Neuronal stem cell (in vitro differentiated cells): ENCODE data around the gene P4HA2.

Experiments
- DNase-seq: peaks from one replicate; pipeline ENCODE4 v3.0.0-alpha.2; 2013; ENCODE audit warnings: low spot score
- H2AFZ ChIP-seq: one replicate; pipeline ENCODE4 v1.6.1; 2013; ENCODE audit warnings: mild to moderate bottlenecking, low read length, inconsistent platforms
- H2AK5ac ChIP-seq: 2 replicates; pipeline ENCODE4 v1.6.1; 2013; ENCODE audit warnings: low read depth, mild to moderate bottlenecking, inconsistent platforms, low read length, moderate library complexity, mixed read lengths
- H2BK120ac ChIP-seq: 2 replicates; pipeline ENCODE4 v1.6.1; 2013; ENCODE audit warnings: low read depth, mild to moderate bottlenecking, inconsistent platforms, low read length, moderate library complexity, mixed read lengths
- H2BK12ac ChIP-seq: one replicate; pipeline ENCODE4 v1.6.1; 2013; ENCODE audit warnings: low read length, inconsistent platforms
- H2BK15ac ChIP-seq: 2 replicates; pipeline ENCODE4 v1.6.1; 2013; ENCODE audit warnings: mild to moderate bottlenecking, low read length, inconsistent platforms, mixed read lengths
- H2BK5ac ChIP-seq: one replicate; pipeline ENCODE4 v1.6.1; 2013; ENCODE audit warnings: inconsistent platforms, mild to moderate bottlenecking, low read length, moderate library complexity
- H3K14ac ChIP-seq: one replicate; pipeline ENCODE4 v1.6.1; 2013; ENCODE audit warnings: low read length, inconsistent platforms
- H3K18ac ChIP-seq: 2 replicates; pipeline ENCODE4 v1.6.1; 2013; ENCODE audit warnings: low read length, inconsistent platforms
- H3K23ac ChIP-seq: 2 replicates; pipeline ENCODE4 v1.6.1; 2013; ENCODE audit warnings: low read depth, mild to moderate bottlenecking, mixed read lengths, low read length, inconsistent platforms; ENCODE audit not compliant: poor library complexity
- H3K27ac ChIP-seq: replicated peaks from 3 replicates; pipeline ENCODE4 v1.5.1; 2013; ENCODE audit warnings: low read length, inconsistent platforms
- H3K27me3 ChIP-seq, 3 experiments: 2 replicates each; pipeline ENCODE4 v1.6.1; 2013; ENCODE audit warnings: low read length in 3 of 3, mild to moderate bottlenecking in 2 of 3, inconsistent platforms in 1 of 3, low read depth in 1 of 3, mixed read lengths in 1 of 3, moderate library complexity in 1 of 3; ENCODE audit not compliant: control insufficient read depth in 3 of 3, insufficient read depth in 3 of 3
- H3K36me3 ChIP-seq, 2 donors: replicated peaks in 1 of 2; 2 replicates each; pipeline ENCODE4 v1.6.1; 2013; ENCODE audit warnings: low read length in 2 of 2; ENCODE audit not compliant: control insufficient read depth in 2 of 2, insufficient read depth in 2 of 2
- H3K4ac ChIP-seq: 2 replicates; pipeline ENCODE4 v1.6.1; 2013; ENCODE audit warnings: inconsistent platforms, mild to moderate bottlenecking, low read length, moderate library complexity
- H3K4me1 ChIP-seq, 2 donors: 1 replicate in 1 of 2; 2 replicates in 1 of 2; pipeline ENCODE4 v1.6.1; 2013; ENCODE audit warnings: low read length in 2 of 2, low read depth in 1 of 2; ENCODE audit not compliant: control insufficient read depth in 2 of 2, insufficient read depth in 1 of 2
- H3K4me2 ChIP-seq: one replicate; pipeline ENCODE4 v1.6.1; 2013; ENCODE audit warnings: mild to moderate bottlenecking, low read length, inconsistent platforms; ENCODE audit not compliant: insufficient read depth, poor library complexity, severe bottlenecking
- H3K4me3 ChIP-seq, 2 donors: 2 replicates each; pipeline ENCODE4 v1.5.1; 2013; ENCODE audit warnings: low read length in 2 of 2, mild to moderate bottlenecking in 2 of 2, inconsistent platforms in 1 of 2, moderate library complexity in 1 of 2
- H3K79me1 ChIP-seq: one replicate; pipeline ENCODE4 v1.6.1; 2013; ENCODE audit warnings: low read depth, mild to moderate bottlenecking, inconsistent platforms, low read length, moderate library complexity
- H3K9ac ChIP-seq: one replicate; pipeline ENCODE4 v1.6.1; 2013; ENCODE audit warnings: mild to moderate bottlenecking, low read depth, low read length, inconsistent platforms; ENCODE audit not compliant: poor library complexity
- H3K9me3 ChIP-seq, 2 donors: replicated peaks in 1 of 2; 2 replicates each; pipeline versions ENCODE3 to v1.6.1; 2013; ENCODE audit warnings: low read length in 2 of 2, mild to moderate bottlenecking in 2 of 2, inconsistent platforms in 1 of 2, low read depth in 1 of 2, mixed read lengths in 1 of 2, moderate library complexity in 1 of 2; ENCODE audit not compliant: control insufficient read depth in 2 of 2, insufficient read depth in 1 of 2
- H4K8ac ChIP-seq: one replicate; pipeline ENCODE4 v1.6.1; 2013; ENCODE audit warnings: low read depth, mild to moderate bottlenecking, inconsistent platforms, low read length, moderate library complexity
- H4K91ac ChIP-seq: one replicate; pipeline ENCODE4 v1.6.1; 2013; ENCODE audit warnings: low read length, low read depth, mild to moderate bottlenecking, inconsistent platforms; ENCODE audit not compliant: poor library complexity
- WGBS, 2 donors: extraction: QIAGEN DNeasy Blood & Tissue Kit; methylation state at CpG; one replicate each; pipeline ENCODE4 v1.1.7; 2013; ENCODE audit warnings: missing lambda C conversion rate in 2 of 2, mixed read lengths in 1 of 2; ENCODE audit not compliant: insufficient read length in 2 of 2, insufficient replicate concordance in 1 of 2; ENCODE audit errors: extremely low coverage in 2 of 2; 5-methylcytosine and 5-hydroxymethylcytosine counted together

P4HA2 gene

GRCh38 chr5:132226516-132227234 lies 978 bp downstream of the P4HA2 start:
- Histone ChIP-seq H2AK5ac (no peak overlapping the region), H3K79me1 (no peaks in the 10 kb centered on the region), H3K18ac (peak overlapping the region; percentile 81), H3K27me3 (peaks cover 2 to 66% (median 25%) of the 10 kb centered on the region in 3 experiments), H4K8ac (no peak overlapping the region), H3K23ac (peak overlapping the region; percentile 68), H3K27ac (no peak overlapping the region), H2BK12ac (no peak overlapping the region), H3K4me3 (peak overlapping the region; percentile 52 to 80), H4K91ac (no peak overlapping the region), H2BK5ac (no peak overlapping the region), H3K14ac (no peak overlapping the region), H3K4me1 (peaks cover 0 to 4% of the 10 kb centered on the region in 2 donors), H2BK120ac (no peak overlapping the region), H2BK15ac (no peak overlapping the region), H2AFZ (peak overlapping the region; percentile 99), H3K4me2 (peak overlapping the region; percentile 92), H3K9me3 (peaks cover 0 to 3% of the 10 kb centered on the region in 2 donors), H3K9ac (no peak overlapping the region), H3K36me3 (no peaks in the 10 kb centered on the region), H3K4ac (no peak overlapping the region)
- WGBS, 2 donors: no CpG with 5 or more reads among the region's 23 CpGs
- DNase-seq: no peak

- no peak overlapping the region for H3K27ac ChIP-seq
- H3K18ac ChIP-seq: no peak overlapping the region
- no peak overlapping the region for H2BK15ac ChIP-seq
- H2BK12ac ChIP-seq: no peak overlapping the region
- no peak overlapping the region for H4K91ac ChIP-seq
- H3K4me2 ChIP-seq: no peak overlapping the region
- no peak overlapping the region for H2AFZ ChIP-seq
- no peak for DNase-seq
- H3K9me3 ChIP-seq: peaks cover 0 to 3% of the 10 kb centered on the region in 2 donors
- no peak overlapping the region for H2AK5ac ChIP-seq
- H3K36me3 ChIP-seq: no peaks in the 10 kb centered on the region
- H3K79me1 ChIP-seq: no peaks in the 10 kb centered on the region
- no peak overlapping the region for H3K4me3 ChIP-seq
- no CpG with 5 or more reads among the region's 13 CpGs for WGBS, 2 donors
- H3K9ac ChIP-seq: peak overlapping the region; percentile 45
- no peak overlapping the region for H3K23ac ChIP-seq
- H4K8ac ChIP-seq: no peak overlapping the region
- no peak overlapping the region for H2BK5ac ChIP-seq
- H3K4ac ChIP-seq: no peak overlapping the region
- peaks cover 0 to 4% of the 10 kb centered on the region in 2 donors for H3K4me1 ChIP-seq
- H3K27me3 ChIP-seq: peaks cover 2 to 60% (median 25%) of the 10 kb centered on the region in 3 experiments
- H3K14ac ChIP-seq: no peak overlapping the region
- H2BK120ac ChIP-seq: no peak overlapping the region
These were observed 2.3 kb downstream of the P4HA2 start for GRCh38 chr5:132225165-132226032.

- H3K9me3 ChIP-seq: peaks cover 0 to 3% of the 10 kb centered on the region in 2 donors
- H2BK5ac ChIP-seq: no peak overlapping the region
- no peak overlapping the region for H2BK12ac ChIP-seq
- H3K27ac ChIP-seq: no peak overlapping the region
- no peak overlapping the region for H3K14ac ChIP-seq
- H2AFZ ChIP-seq: no peak overlapping the region
- H4K8ac ChIP-seq: no peak overlapping the region
- no peak overlapping the region for H3K4ac ChIP-seq
- no peak overlapping the region for H3K4me2 ChIP-seq
- peaks cover 2 to 60% (median 25%) of the 10 kb centered on the region in 3 experiments for H3K27me3 ChIP-seq
- H3K4me3 ChIP-seq: no peak overlapping the region
- H3K79me1 ChIP-seq: no peaks in the 10 kb centered on the region
- DNase-seq: no peak
- H3K23ac ChIP-seq: no peak overlapping the region
- H2AK5ac ChIP-seq: no peak overlapping the region
- H3K9ac ChIP-seq: no peak overlapping the region
- H4K91ac ChIP-seq: no peak overlapping the region
- no CpG with 5 or more reads among the region's 1 CpG for WGBS, 2 donors
- no peaks in the 10 kb centered on the region for H3K36me3 ChIP-seq
- H3K4me1 ChIP-seq: peaks cover 0 to 4% of the 10 kb centered on the region in 2 donors
- no peak overlapping the region for H3K18ac ChIP-seq
- H2BK15ac ChIP-seq: no peak overlapping the region
- H2BK120ac ChIP-seq: no peak overlapping the region
These were observed 2.9 kb downstream of the P4HA2 start for GRCh38 chr5:132224716-132225115.

- no peak overlapping the region for H4K8ac ChIP-seq
- no peak overlapping the region for H3K4me3 ChIP-seq
- no peaks in the 10 kb centered on the region for H3K79me1 ChIP-seq
- no peak overlapping the region for H3K23ac ChIP-seq
- no peak overlapping the region for H3K18ac ChIP-seq
- H2AK5ac ChIP-seq: no peak overlapping the region
- no peak overlapping the region for H2BK15ac ChIP-seq
- H3K14ac ChIP-seq: no peak overlapping the region
- H2BK120ac ChIP-seq: no peak overlapping the region
- H3K27ac ChIP-seq: no peak overlapping the region
- H2BK12ac ChIP-seq: no peak overlapping the region
- no peak for DNase-seq
- no CpG with 5 or more reads among the region's 2 CpGs for WGBS, 2 donors
- peaks cover 0 to 3% of the 10 kb centered on the region in 2 donors for H3K9me3 ChIP-seq
- no peak overlapping the region for H2AFZ ChIP-seq
- H2BK5ac ChIP-seq: no peak overlapping the region
- no peak overlapping the region for H3K4ac ChIP-seq
- H3K36me3 ChIP-seq: no peaks in the 10 kb centered on the region
- H3K4me2 ChIP-seq: no peak overlapping the region
- no peak overlapping the region for H4K91ac ChIP-seq
- H3K9ac ChIP-seq: no peak overlapping the region
- H3K4me1 ChIP-seq: peaks cover 0 to 4% of the 10 kb centered on the region in 2 donors
- H3K27me3 ChIP-seq: peaks cover 2 to 53% (median 22%) of the 10 kb centered on the region in 3 experiments
These were observed 3.8 kb downstream of the P4HA2 start for GRCh38 chr5:132223861-132224260.
